ENCODE data around the gene SURF1. TPM values are rescaled to one million over a fixed set of nuclear protein-coding genes. Genes with fewer than 3 reads are reported as not detected.

The SURF1 gene
- total RNA-seq, 1 experiment from 2014 or later = 57.5 TPM

GRCh38 chr9:133366435-133366834, 10.1 kb upstream of the SURF1 start:
- H3K27me3 Mint-ChIP-seq (ENCODE audit: insufficient read depth, unreplicated experiment) = no peaks in the 10 kb centered on the region
- no peak for TF ChIP-seq CTCF (IDR thresholded peaks at IDR 0.05; ENCODE audit: insufficient read depth in 1 of 2, low read depth in 1 of 2, low read length in 1 of 2, severe bottlenecking in 1 of 2, unreplicated experiment in 1 of 2)
- no peak for DNase-seq
- H3K9me3 Mint-ChIP-seq (ENCODE audit: unreplicated experiment) = no peaks in the 10 kb centered on the region
- CTCF ChIA-PET = interaction anchor here (1.5 kb wide), 1 partner anchor 9 kb away, joined by 3 read pairs; no protein-coding TSS in a partner anchor
- peaks cover 13% of the 10 kb centered on the region for H3K36me3 ChIP-seq (ENCODE audit: control insufficient read depth, insufficient read depth, low read length)
- no peaks in the 10 kb centered on the region for H3K9me3 ChIP-seq
- H3K4me3 ChIP-seq (ENCODE audit: low read depth, low read length) = no peak overlapping the region
- H3K27ac Mint-ChIP-seq (ENCODE audit: unreplicated experiment) = no peak overlapping the region
- H3K4me1 Mint-ChIP-seq (ENCODE audit: low read depth, unreplicated experiment) = peaks cover 21% of the 10 kb centered on the region
- peaks cover 88% of the 10 kb centered on the region for H3K36me3 Mint-ChIP-seq (ENCODE audit: insufficient read depth, unreplicated experiment)
- H3K27me3 ChIP-seq (replicated peaks; ENCODE audit: control insufficient read depth, insufficient read depth, low read length) = no peaks in the 10 kb centered on the region
- intact Hi-C loops (cut with micrococcal nuclease; ENCODE audit: unreplicated experiment) = no loop called here
- no peak overlapping the region for H3K4me3 Mint-ChIP-seq (ENCODE audit: unreplicated experiment)
- POLR2A ChIA-PET = interaction anchor here (0.8 kb wide), 1 partner anchor 13 kb away, joined by 5 read pairs; no protein-coding TSS in a partner anchor
- no TSS peak for BruUV-seq (replicated peaks)
- H3K4me1 ChIP-seq = no peaks in the 10 kb centered on the region; the same call in 1 of the 2 replicates

GRCh38 chr9:133362359-133363044, 6.2 kb upstream of the SURF1 start:
- peaks cover 20% of the 10 kb centered on the region for H3K4me1 Mint-ChIP-seq (ENCODE audit: low read depth, unreplicated experiment)
- no peaks in the 10 kb centered on the region for H3K9me3 Mint-ChIP-seq (ENCODE audit: unreplicated experiment)
- H3K4me3 Mint-ChIP-seq (ENCODE audit: unreplicated experiment) = no peak overlapping the region
- Histone ChIP-seq H3K4me1 (peaks cover 3% of the 10 kb centered on the region; the same call in 1 of the 2 replicates), H3K36me3 (ENCODE audit: control insufficient read depth, insufficient read depth, low read length) (peaks cover 7% of the 10 kb centered on the region), H3K9me3 (no peaks in the 10 kb centered on the region), H3K4me3 (ENCODE audit: low read depth, low read length) (no peak overlapping the region), H3K27me3 (replicated peaks; ENCODE audit: control insufficient read depth, insufficient read depth, low read length) (no peaks in the 10 kb centered on the region)
- no peak for TF ChIP-seq CTCF (IDR thresholded peaks at IDR 0.05; ENCODE audit: insufficient read depth in 1 of 2, low read depth in 1 of 2, low read length in 1 of 2, severe bottlenecking in 1 of 2, unreplicated experiment in 1 of 2)
- DNase-seq = no peak
- peaks cover 89% of the 10 kb centered on the region for H3K36me3 Mint-ChIP-seq (ENCODE audit: insufficient read depth, unreplicated experiment)
- no peak overlapping the region for H3K27ac Mint-ChIP-seq (ENCODE audit: unreplicated experiment)
- CTCF ChIA-PET = no interaction called here
- POLR2A ChIA-PET = interaction anchor here (1.7 kb wide), 1 partner anchor 14 kb away, joined by 5 read pairs; the partner anchor contains the start of gene STKLD1
- intact Hi-C loops (cut with micrococcal nuclease; ENCODE audit: unreplicated experiment) = no loop called here
- TSS peak; percentile 46 for BruUV-seq (replicated peaks)
- no peaks in the 10 kb centered on the region for H3K27me3 Mint-ChIP-seq (ENCODE audit: insufficient read depth, unreplicated experiment)

- Histone ChIP-seq H3K27me3 (replicated peaks; ENCODE audit: control insufficient read depth, insufficient read depth, low read length) (no peaks in the 10 kb centered on the region), H3K36me3 (ENCODE audit: control insufficient read depth, insufficient read depth, low read length) (peaks cover 6% of the 10 kb centered on the region), H3K4me3 (ENCODE audit: low read depth, low read length) (no peak overlapping the region), H3K9me3 (no peaks in the 10 kb centered on the region), H3K4me1 (peaks cover 8% of the 10 kb centered on the region)
- CTCF ChIA-PET = no interaction called here
- no peak for TF ChIP-seq CTCF (IDR thresholded peaks at IDR 0.05; ENCODE audit: insufficient read depth in 1 of 2, low read depth in 1 of 2, low read length in 1 of 2, severe bottlenecking in 1 of 2, unreplicated experiment in 1 of 2)
- peaks cover 96% of the 10 kb centered on the region for H3K36me3 Mint-ChIP-seq (ENCODE audit: insufficient read depth, unreplicated experiment)
- H3K9me3 Mint-ChIP-seq (ENCODE audit: unreplicated experiment) = no peaks in the 10 kb centered on the region
- peak overlapping the region; percentile 42 for H3K4me3 Mint-ChIP-seq (ENCODE audit: unreplicated experiment)
- no peak for DNase-seq
- peaks cover 20% of the 10 kb centered on the region for H3K4me1 Mint-ChIP-seq (ENCODE audit: low read depth, unreplicated experiment)
- POLR2A ChIA-PET = no interaction called here
- intact Hi-C loops (cut with micrococcal nuclease; ENCODE audit: unreplicated experiment) = no loop called here
- peak overlapping the region; percentile 38 for H3K27ac Mint-ChIP-seq (ENCODE audit: unreplicated experiment)
- no peaks in the 10 kb centered on the region for H3K27me3 Mint-ChIP-seq (ENCODE audit: insufficient read depth, unreplicated experiment)
- no TSS peak for BruUV-seq (replicated peaks)
Measured at GRCh38 chr9:133361507-133362092, 5.3 kb upstream of the SURF1 start.

Data from Caco-2 (cell line).